Loucy (cell line): Measurements from ENCODE around the gene LHFPL6.

Experiments
- EZH2phosphoT487 ChIP-seq: fragments of 200-600 bp; IDR thresholded peaks from 2 replicates; pipeline ENCODE4 v1.6.1; 2018; ENCODE audit warnings: antibody characterized with exemption, mild to moderate bottlenecking, moderate library complexity, borderline replicate concordance
- TF ChIP-seq, protein P1 (sequence below): fragments of 200-600 bp; sonication (generic); conservative IDR thresholded peaks from 2 replicates; pipeline ENCODE4 v1.5.1; 2014; ENCODE audit warnings: mild to moderate bottlenecking, antibody characterized with exemption, low read length

DNA sequence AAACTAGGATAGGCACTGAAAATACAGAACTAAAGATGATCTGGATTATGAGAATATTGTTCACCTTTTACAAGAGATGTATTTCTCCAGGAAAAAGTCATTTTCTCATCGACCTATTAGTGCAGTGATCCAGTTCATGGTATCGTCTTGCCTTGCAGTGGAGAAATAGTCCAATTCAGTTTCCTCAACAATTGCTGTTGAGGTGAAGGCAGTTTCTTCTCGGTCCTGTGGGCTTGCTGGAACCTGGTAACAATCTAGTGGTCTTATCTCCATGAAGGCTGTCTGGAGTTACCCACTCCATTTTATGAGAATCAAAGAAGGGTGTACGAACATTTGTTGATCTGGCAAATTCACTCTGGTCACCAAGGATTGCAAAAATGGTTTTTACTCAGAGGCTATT lies 266.8 kb downstream of the LHFPL6 start:
- TF ChIP-seq, protein P1, sequence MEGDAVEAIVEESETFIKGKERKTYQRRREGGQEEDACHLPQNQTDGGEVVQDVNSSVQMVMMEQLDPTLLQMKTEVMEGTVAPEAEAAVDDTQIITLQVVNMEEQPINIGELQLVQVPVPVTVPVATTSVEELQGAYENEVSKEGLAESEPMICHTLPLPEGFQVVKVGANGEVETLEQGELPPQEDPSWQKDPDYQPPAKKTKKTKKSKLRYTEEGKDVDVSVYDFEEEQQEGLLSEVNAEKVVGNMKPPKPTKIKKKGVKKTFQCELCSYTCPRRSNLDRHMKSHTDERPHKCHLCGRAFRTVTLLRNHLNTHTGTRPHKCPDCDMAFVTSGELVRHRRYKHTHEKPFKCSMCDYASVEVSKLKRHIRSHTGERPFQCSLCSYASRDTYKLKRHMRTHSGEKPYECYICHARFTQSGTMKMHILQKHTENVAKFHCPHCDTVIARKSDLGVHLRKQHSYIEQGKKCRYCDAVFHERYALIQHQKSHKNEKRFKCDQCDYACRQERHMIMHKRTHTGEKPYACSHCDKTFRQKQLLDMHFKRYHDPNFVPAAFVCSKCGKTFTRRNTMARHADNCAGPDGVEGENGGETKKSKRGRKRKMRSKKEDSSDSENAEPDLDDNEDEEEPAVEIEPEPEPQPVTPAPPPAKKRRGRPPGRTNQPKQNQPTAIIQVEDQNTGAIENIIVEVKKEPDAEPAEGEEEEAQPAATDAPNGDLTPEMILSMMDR = no peak
- no peak for TF ChIP-seq EZH2phosphoT487
